ENCODE data around the gene KCNMB2. TPM values are rescaled to one million over a fixed set of nuclear protein-coding genes. Genes with fewer than 3 reads are reported as not detected.

KCNMB2 gene
- polyA plus RNA-seq, 1 experiment, result not detected

DNA sequence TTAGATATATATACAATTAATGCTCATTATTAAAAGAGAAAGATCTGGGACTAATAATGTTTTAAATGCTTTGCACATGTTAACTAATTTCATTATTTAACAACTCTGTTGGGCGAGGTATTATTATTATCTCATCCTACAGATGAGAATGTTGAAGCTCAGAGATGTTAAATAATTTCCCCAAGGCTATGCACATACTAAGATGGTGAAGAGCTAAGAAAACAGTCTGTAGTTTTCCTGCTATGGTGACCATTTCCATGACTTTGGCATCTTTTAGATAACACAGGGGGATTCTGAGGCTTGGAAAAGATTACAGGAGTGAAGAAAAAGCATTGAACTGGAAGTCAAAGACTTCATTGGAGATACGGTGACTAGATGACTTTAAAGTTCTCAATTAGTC lies 308.7 kb downstream of the KCNMB2 start:
- ChIA-PET POLR2A (no interaction called here), CTCF (no interaction called here)
- no peak overlapping the region for H3K4me3 ChIP-seq (ENCODE audit: low read depth, low read length)
- no peaks in the 10 kb centered on the region for H3K36me3 ChIP-seq (ENCODE audit: control insufficient read depth, insufficient read depth, low read length)
- no peak for DNase-seq (ENCODE audit: low read depth)
- H3K27me3 ChIP-seq (ENCODE audit: control insufficient read depth, insufficient read depth, low read length), result no peaks in the 10 kb centered on the region
- TF ChIP-seq CTCF (IDR thresholded peaks at IDR 0.05; ENCODE audit: insufficient read depth, low read depth, low read length), result no peak

DNA sequence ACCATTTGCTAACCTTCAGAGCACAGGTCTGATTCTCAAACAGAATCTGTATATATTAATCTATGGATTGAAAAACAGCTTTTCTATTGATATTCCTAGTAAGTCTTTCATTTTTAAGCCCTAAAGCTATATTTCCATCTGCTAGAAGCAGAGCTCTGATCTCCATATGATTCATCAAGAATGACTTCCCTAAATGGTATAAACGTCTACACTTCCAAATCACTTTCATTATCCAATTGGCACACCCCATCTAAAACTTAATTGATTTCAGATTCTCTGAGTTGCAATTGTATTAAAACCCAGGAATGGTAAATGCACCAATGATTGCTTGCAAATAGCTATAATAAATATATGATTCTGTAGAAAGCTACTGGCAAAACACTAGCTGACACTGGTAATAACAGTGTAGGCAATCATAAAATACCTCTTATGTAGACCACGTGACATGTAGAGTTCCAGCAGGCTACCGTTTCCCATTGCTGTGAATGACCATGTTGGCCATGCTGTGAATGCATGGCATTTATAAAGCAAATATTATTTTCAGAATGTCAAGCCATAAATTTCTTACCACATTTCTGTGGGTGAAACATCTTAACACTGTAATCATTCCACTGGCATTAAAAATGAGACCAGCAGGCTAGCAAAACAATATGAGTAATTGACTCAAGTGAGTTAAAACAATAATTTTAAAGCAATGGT lies 309.3 kb downstream of the KCNMB2 start:
- no peaks in the 10 kb centered on the region for H3K27me3 ChIP-seq (ENCODE audit: control insufficient read depth, insufficient read depth, low read length)
- peak; percentile 37 for DNase-seq (ENCODE audit: low read depth)
- ChIA-PET POLR2A (no interaction called here), CTCF (no interaction called here)
- no peak overlapping the region for H3K4me3 ChIP-seq (ENCODE audit: low read depth, low read length)
- TF ChIP-seq CTCF (IDR thresholded peaks at IDR 0.05; ENCODE audit: insufficient read depth, low read depth, low read length), result no peak
- no peaks in the 10 kb centered on the region for H3K36me3 ChIP-seq (ENCODE audit: control insufficient read depth, insufficient read depth, low read length)

- no peaks in the 10 kb centered on the region for H3K27me3 ChIP-seq (ENCODE audit: control insufficient read depth, insufficient read depth, low read length)
- no peaks in the 10 kb centered on the region for H3K36me3 ChIP-seq (ENCODE audit: control insufficient read depth, insufficient read depth, low read length)
- H3K4me3 ChIP-seq (ENCODE audit: low read depth, low read length), result no peak overlapping the region
- CTCF ChIA-PET, result no interaction called here
- no peak for TF ChIP-seq CTCF (IDR thresholded peaks at IDR 0.05; ENCODE audit: insufficient read depth, low read depth, low read length)
- POLR2A ChIA-PET, result interaction anchor here (0.5 kb wide), 1 partner anchor 293 kb away, joined by 4 read pairs; no protein-coding TSS in a partner anchor
- DNase-seq (ENCODE audit: low read depth), result peak; percentile 4
Measured at GRCh38 chr3:178847190-178847589, 311.0 kb downstream of the KCNMB2 start.

DNA sequence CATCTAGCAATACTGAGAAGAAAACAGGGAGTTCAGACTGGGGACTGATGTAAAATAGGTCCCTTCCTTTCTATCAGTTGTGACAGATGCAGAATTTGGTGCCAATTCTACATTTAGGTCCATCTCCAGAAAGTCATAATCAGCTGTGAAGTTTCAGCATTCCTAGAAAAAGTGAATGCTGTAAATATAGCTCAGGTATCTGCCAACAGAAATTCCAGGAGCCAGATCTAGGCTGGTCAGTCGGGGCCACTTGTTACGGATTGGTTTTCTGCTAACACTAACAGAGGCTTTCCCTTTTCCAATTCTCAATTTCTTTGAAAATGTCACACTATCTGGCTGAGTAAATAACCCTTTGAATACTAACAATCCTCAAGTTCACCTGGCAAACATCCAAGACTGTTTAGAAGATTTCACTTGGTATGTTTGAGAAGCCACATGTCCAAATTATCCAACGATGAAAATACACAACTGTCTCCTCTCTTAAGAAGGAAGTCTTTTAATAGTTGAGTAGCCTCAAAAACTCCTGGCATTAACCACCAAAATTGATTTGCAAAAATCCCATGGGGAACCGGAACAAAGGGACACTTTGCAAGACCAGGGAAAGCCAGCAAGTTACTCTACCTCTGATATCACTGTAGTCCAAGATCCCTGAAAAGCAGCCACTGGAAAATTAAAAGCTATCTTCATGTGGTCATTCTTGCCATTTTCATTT lies 313.1 kb downstream of the KCNMB2 start:
- ChIA-PET POLR2A (no interaction called here), CTCF (no interaction called here)
- no peaks in the 10 kb centered on the region for H3K27me3 ChIP-seq (ENCODE audit: control insufficient read depth, insufficient read depth, low read length)
- TF ChIP-seq CTCF (IDR thresholded peaks at IDR 0.05; ENCODE audit: insufficient read depth, low read depth, low read length), result no peak
- no peak for DNase-seq (ENCODE audit: low read depth)
- H3K36me3 ChIP-seq (ENCODE audit: control insufficient read depth, insufficient read depth, low read length), result no peaks in the 10 kb centered on the region
- H3K4me3 ChIP-seq (ENCODE audit: low read depth, low read length), result no peak overlapping the region

- no peak for TF ChIP-seq CTCF (IDR thresholded peaks at IDR 0.05; ENCODE audit: insufficient read depth, low read depth, low read length)
- ChIA-PET POLR2A (no interaction called here), CTCF (no interaction called here)
- Histone ChIP-seq H3K4me3 (ENCODE audit: low read depth, low read length) (no peak overlapping the region), H3K27me3 (ENCODE audit: control insufficient read depth, insufficient read depth, low read length) (no peaks in the 10 kb centered on the region), H3K36me3 (ENCODE audit: control insufficient read depth, insufficient read depth, low read length) (no peaks in the 10 kb centered on the region)
- DNase-seq (ENCODE audit: low read depth), result no peak
Measured at GRCh38 chr3:178850450-178851190, 314.4 kb downstream of the KCNMB2 start.
